ENCODE measurements around the gene FRYL.
A peak's percentile ranks its signal among the peaks of the same experiment; 100 is the strongest.

The FRYL gene

DNA sequence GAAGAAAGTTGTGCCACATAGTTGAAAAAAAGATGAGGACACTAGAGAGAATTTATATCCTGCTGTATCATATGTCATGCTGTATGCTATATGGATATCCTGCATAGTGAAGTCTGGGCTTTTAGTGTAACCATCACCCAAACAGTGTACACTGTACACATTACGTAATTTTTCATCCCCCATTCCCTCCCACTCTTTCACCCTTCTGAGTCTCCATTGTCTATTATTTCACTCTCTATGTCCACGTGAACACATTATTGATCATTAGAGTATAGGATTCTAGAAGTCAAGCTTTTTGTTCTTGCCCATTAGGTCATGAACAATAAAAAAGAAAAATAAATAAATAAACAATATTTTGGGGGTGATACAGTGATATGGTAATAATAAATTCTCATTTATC lies 18.0 kb upstream of the FRYL start:
- no peak for DNase-seq (ENCODE audit: insufficient read length)
- no peak for FAIRE-seq
- TF ChIP-seq TAF1 (IDR thresholded peaks at IDR 0.05; ENCODE audit: borderline replicate concordance, low read depth, low read length) (no peak), POLR2AphosphoS5 (IDR thresholded peaks at IDR 0.05; ENCODE audit: low read depth, low read length) (no peak), POLR2A (IDR thresholded peaks at IDR 0.05; ENCODE audit: low read depth, low read length) (no peak)

DNA sequence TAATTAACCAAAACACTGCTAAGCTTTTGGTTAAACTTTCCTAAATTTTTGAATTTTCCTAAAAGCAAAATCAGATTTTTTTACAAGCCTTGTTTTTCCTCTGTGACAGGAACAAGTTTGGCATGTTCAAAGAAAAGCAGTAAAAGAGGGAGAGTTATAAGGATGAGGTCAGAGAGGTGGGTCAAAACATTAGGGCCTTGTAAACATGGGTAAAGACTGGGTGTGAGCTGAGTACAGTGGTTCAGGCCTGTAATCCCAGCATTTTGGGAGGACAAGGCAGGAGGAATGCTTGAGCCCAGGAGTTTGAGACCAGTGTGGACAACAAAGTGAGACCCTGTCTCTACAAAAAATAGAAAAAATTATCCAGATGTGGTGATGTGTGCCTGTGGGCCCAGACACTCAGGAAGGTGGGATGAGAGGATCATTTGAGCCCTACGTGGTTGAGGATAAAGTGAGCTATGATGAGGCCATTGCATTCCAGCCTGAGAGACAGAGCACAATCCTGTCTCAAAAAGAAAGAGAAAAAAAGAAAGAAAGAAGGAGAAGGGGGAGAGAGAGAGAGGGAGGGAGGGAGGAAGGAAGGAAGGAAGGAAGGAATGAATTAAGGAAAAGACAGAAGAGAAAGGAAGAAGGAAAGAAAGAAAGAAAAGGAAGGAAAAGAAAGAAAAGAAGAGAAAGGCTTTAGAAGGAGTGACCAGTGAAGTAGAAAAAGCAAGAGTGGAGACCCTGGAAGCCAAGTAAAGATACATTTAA lies 17.0 kb upstream of the FRYL start:
- no peak for DNase-seq (ENCODE audit: insufficient read length)
- FAIRE-seq, result no peak

DNA sequence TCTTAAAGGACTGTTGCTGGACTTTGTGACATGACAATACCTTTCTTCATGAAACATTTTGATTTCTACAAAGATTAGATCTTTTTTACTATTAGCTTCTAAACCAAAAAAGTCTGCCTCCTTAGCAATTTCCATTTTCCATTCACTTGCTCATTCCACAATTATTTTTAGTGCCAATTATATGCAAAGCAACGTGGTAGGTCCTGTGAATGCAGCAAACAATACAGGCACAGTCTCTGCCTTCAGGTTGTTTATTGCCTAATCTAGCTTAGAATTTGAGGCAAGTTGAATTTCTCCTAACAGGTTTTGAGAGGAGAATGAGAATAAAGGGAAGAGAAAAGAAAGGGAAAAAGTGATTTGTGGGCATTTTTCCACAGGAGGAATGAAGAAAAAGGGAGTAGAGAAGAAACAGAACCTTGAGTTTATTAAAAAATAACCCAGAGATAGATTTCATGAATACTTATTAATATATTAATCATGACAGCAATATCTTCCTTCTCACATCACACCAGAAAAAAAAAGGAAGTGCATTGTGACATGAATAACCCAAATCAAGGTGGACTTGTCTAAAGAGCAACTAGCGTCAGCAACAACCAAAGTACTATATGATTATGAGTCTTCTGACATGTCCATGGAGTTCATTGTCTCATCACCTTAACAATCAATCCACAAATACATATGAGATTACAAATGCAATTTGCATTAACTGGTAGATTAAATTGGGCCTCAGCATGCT lies 16.3 kb upstream of the FRYL start:
- no peak for DNase-seq (ENCODE audit: insufficient read length)
- TF ChIP-seq POLR2A (IDR thresholded peaks at IDR 0.05; ENCODE audit: low read depth, low read length) (no peak), TAF1 (IDR thresholded peaks at IDR 0.05; ENCODE audit: borderline replicate concordance, low read depth, low read length) (no peak), POLR2AphosphoS5 (IDR thresholded peaks at IDR 0.05; ENCODE audit: low read depth, low read length) (no peak)
- no peak for FAIRE-seq

More for the DNA sequence above, 17.0 kb upstream of the FRYL start:
- TF ChIP-seq POLR2AphosphoS5 (IDR thresholded peaks at IDR 0.05; ENCODE audit: low read depth, low read length) (no peak), POLR2A (IDR thresholded peaks at IDR 0.05; ENCODE audit: low read depth, low read length) (no peak), TAF1 (IDR thresholded peaks at IDR 0.05; ENCODE audit: borderline replicate concordance, low read depth, low read length) (no peak)

DNA sequence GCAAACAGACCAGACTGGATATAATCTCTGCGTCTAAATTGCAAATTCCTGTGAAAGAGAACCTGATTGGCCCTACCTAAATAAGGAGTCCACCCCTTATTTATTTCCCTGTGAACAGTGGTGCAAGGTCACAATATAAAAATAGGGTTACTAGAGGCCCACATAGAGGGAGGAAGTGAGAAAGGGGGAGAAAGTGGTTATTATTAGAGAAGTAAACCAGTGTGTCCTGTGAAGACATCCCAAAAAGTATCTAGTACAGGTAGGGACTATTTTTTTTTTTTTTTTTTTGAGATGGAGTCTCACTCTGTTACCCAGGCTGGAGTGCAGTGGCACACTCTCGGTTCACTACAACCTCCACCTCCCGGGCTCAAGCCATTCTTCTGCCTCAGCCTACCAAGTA lies 15.0 kb upstream of the FRYL start:
- DNase-seq (ENCODE audit: insufficient read length), result no peak
- peak; percentile 38 for FAIRE-seq
- TF ChIP-seq POLR2AphosphoS5 (IDR thresholded peaks at IDR 0.05; ENCODE audit: low read depth, low read length) (no peak), TAF1 (IDR thresholded peaks at IDR 0.05; ENCODE audit: borderline replicate concordance, low read depth, low read length) (no peak), POLR2A (IDR thresholded peaks at IDR 0.05; ENCODE audit: low read depth, low read length) (no peak)

DNA sequence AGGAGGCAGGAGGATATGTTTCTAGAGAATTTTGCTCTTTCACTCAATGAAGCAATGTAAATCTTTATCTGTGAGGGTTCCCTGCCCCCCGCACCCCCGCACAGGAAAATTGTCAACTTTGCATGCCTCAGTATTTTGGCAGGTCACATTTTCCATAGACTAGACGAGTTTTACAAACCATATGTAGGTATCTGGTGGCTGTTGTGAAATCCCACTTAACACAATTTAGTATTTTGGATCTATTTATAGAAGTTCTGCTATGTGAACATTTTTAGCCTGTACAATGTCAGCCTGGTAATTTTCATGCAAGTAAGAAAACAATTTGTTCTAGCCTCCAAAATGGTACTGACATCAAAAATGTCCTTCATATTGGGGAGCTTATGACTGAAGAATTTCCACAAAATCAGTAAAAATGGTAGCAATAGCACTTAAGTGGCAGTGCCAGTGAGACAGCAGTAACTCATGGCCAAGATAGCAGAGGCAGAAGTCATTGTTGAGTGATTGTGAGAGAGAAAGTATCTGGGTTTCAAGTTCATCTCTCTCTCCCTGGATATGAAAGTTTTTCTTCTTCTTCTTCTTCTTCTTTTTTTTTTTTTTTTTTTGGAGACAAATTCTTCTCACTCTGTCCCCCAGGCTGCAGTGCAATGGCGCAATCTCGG lies 12.4 kb upstream of the FRYL start:
- DNase-seq (ENCODE audit: insufficient read length) (no peak), FAIRE-seq (no peak)
- no peak for TF ChIP-seq POLR2AphosphoS5 (IDR thresholded peaks at IDR 0.05; ENCODE audit: low read depth, low read length)
- no peak for TF ChIP-seq TAF1 (IDR thresholded peaks at IDR 0.05; ENCODE audit: borderline replicate concordance, low read depth, low read length)
- no peak for TF ChIP-seq POLR2A (IDR thresholded peaks at IDR 0.05; ENCODE audit: low read depth, low read length)

DNA sequence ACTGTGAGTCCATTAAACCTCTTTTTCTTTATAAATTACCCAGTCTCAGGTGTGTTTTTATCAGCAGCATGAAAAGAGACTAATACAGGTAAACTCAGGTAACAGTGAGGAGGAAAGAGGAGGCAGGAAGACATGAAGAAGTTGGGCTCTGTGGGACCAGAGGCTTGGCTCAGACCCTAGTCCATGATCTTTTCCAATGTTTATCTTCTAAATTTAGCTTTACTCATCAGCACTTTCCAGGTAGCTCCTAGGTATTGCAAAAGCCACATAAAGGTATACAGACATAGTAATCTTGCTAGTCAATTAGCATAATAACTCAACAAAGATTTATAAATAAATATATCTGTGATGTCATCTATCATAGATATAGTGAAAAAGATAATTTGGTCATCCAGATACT lies 11.2 kb upstream of the FRYL start:
- TF ChIP-seq POLR2AphosphoS5 (IDR thresholded peaks at IDR 0.05; ENCODE audit: low read depth, low read length) (no peak), POLR2A (IDR thresholded peaks at IDR 0.05; ENCODE audit: low read depth, low read length) (no peak), TAF1 (IDR thresholded peaks at IDR 0.05; ENCODE audit: borderline replicate concordance, low read depth, low read length) (no peak)
- FAIRE-seq (no peak), DNase-seq (ENCODE audit: insufficient read length) (no peak)

DNA sequence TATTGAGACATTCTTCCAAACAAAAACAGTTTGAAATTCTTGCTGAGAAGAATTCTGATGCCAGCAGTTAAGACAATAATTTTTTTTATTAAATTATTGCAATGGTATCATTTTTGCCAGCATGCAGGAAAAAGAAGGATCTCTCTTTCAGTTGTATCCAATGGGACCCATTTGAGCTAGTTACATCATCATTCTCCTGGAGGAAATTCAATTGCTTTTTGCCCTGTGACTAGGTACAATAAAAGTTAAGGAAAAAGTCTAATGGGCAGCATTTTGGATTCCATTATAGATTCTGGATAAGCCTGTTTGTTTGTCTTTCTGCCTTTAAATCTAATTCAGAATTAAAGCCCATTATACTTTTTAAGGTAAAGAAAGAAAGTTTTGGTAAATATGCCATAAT lies 10.5 kb upstream of the FRYL start:
- FAIRE-seq (no peak), DNase-seq (ENCODE audit: insufficient read length) (no peak)
- TF ChIP-seq POLR2AphosphoS5 (IDR thresholded peaks at IDR 0.05; ENCODE audit: low read depth, low read length) (no peak), TAF1 (IDR thresholded peaks at IDR 0.05; ENCODE audit: borderline replicate concordance, low read depth, low read length) (no peak)

DNA sequence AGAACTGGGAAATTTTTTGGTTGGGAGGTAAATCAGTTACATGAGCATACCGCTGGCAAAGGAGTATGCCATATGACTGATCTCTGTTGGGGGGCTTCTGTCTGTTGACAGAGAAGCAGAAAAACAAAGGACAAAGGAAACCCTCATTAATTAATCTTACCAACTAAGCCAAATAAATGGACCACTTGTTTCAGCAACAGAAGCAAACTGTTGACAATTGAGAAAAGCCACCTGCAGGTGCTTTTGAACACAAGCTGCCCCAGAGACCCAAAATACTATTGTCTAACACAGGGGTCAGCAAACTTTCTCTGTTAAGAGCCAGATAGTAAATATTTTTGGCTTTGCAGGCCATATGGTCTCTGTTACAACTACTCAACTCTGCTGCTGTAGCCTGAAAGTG lies 7.0 kb upstream of the FRYL start:
- no peak for FAIRE-seq
- no peak for DNase-seq (ENCODE audit: insufficient read length)
- TF ChIP-seq POLR2AphosphoS5 (IDR thresholded peaks at IDR 0.05; ENCODE audit: low read depth, low read length), result no peak
- TF ChIP-seq TAF1 (IDR thresholded peaks at IDR 0.05; ENCODE audit: borderline replicate concordance, low read depth, low read length), result no peak
- TF ChIP-seq POLR2A (IDR thresholded peaks at IDR 0.05; ENCODE audit: low read depth, low read length), result no peak

DNA sequence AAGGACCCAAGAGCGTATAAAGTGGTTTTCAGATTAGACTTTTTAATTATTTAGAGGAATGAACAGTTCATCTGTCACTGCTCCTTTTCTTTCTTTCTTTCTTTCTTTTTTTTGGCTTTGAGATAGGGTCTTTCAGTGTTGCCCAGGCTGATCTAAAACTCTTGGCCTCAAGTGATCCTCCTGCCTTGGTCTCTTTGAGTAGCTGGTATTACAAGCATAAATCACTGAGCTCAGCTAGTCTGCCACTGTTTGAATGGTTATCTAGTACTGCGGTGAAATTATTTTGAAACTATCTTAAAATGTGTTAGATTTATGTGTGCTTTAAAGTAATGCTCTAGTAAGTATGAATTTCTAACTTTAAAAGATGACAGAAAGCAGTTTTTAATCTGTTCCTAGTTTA lies 6.5 kb upstream of the FRYL start:
- TF ChIP-seq TAF1 (IDR thresholded peaks at IDR 0.05; ENCODE audit: borderline replicate concordance, low read depth, low read length) (no peak), POLR2AphosphoS5 (IDR thresholded peaks at IDR 0.05; ENCODE audit: low read depth, low read length) (no peak), POLR2A (IDR thresholded peaks at IDR 0.05; ENCODE audit: low read depth, low read length) (no peak)
- FAIRE-seq (no peak), DNase-seq (ENCODE audit: insufficient read length) (no peak)

DNA sequence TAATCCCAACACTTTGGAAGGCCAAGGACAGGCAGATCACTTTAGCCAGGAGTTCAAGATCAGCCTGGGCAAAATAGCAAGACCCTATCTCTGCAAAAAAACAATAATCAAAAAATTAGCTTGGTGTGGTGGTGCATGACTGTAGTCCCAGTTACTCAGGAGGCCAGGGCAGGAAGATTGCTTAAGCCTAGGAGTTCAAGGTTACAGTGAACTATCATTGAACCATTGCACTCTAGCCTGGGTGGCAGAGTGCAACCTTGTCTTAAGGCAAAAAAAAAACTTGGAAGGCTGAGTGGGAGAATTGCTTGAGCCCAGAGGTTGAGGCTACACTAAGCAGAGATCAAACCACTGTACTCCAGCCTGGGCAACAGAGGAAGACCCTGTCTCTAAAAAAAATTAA lies 5.2 kb upstream of the FRYL start:
- FAIRE-seq (no peak), DNase-seq (ENCODE audit: insufficient read length) (no peak)
- TF ChIP-seq POLR2A (IDR thresholded peaks at IDR 0.05; ENCODE audit: low read depth, low read length), result no peak

DNA sequence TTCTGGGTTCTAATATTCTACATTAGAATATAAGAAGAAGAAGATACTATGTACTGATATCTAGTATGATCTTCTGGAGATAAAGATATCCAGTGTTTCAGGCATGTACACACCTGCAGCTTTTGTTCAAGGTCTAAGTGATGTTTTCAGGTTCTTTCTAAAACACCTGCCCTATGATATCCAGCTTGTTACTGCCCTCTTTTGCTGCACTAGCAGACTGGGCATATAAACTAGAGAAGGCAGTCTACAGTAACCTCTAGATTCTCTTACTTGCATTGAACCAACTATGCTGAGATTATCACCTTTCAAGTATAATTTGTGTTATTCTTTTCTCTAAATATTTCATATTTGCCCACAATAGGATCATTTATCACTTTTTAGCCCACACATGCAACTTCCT lies 1.9 kb upstream of the FRYL start:
- FAIRE-seq, result no peak
- TF ChIP-seq POLR2A (IDR thresholded peaks at IDR 0.05; ENCODE audit: low read depth, low read length), result no peak
- no peak for TF ChIP-seq TAF1 (IDR thresholded peaks at IDR 0.05; ENCODE audit: borderline replicate concordance, low read depth, low read length)
- TF ChIP-seq POLR2AphosphoS5 (IDR thresholded peaks at IDR 0.05; ENCODE audit: low read depth, low read length), result no peak
- no peak for DNase-seq (ENCODE audit: insufficient read length)

DNA sequence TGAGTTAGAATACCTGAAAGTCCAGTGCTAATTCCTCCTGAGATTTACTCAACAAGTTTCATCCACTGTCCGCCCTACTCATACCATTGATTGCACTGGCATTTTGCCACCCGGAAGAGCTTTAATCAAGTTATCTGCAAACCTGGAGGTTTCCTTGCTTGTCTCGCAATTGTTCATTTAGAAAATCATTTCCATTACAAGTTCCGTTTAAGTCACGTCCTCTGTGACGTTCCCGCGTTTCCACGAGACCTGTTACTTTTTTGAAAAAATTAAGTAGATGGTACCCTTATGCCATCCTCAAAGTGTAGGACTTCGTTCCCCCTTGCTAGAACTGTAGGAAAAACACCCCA lies 761 bp upstream of the FRYL start:
- FAIRE-seq (peak; percentile 64), DNase-seq (ENCODE audit: insufficient read length) (no peak)
- no peak for TF ChIP-seq TAF1 (IDR thresholded peaks at IDR 0.05; ENCODE audit: borderline replicate concordance, low read depth, low read length)
- no peak for TF ChIP-seq POLR2A (IDR thresholded peaks at IDR 0.05; ENCODE audit: low read depth, low read length)
- TF ChIP-seq POLR2AphosphoS5 (IDR thresholded peaks at IDR 0.05; ENCODE audit: low read depth, low read length), result no peak; the same call in 1 of the 2 replicates
